DMS153 treated with DMSO at 0.1 percent for 48 hours (cell line): ENCODE results near the gene CACNA1S.

Source experiments
- DNase-seq: peaks from one replicate; lab custom pipeline; 2025; ENCODE audit not compliant: unreplicated experiment; lab: John Stamatoyannopoulos, UW

The CACNA1S gene

GRCh38 chr1:201112173-201112731 lies at the start of gene CACNA1S:
TSS of gene CACNA1S (minus strand) at chr1:201112426. CDS start at chr1:201112339, 87 bp downstream.
- DNase-seq = no peak

DNA sequence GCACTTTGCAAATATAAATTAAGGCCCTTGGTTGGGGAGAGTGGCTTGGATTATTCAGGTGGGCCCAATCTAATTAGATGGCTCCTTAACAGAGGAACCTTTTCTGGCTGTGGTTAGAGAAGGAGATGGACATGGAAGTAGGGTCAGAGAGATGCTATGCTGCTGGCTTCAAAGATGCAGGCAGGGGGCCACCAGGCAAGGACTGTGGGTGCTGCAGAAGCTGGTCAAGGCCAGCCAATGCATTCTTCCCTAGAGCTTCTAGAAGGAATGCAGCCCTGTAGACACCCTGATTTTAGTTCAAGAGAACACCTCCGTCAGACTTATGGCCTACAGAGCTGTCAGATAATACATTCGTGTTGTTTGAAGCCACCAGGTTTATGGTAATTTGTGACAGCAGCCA lies 45.7 kb upstream of the CACNA1S start:
- no peak for DNase-seq

- DNase-seq = no peak
Measured at GRCh38 chr1:201156819-201157218, 44.6 kb upstream of the CACNA1S start.

GRCh38 chr1:201156346-201156745 lies 44.1 kb upstream of the CACNA1S start:
- no peak for DNase-seq

GRCh38 chr1:201155354-201155753 lies 43.1 kb upstream of the CACNA1S start:
- no peak for DNase-seq

DNA sequence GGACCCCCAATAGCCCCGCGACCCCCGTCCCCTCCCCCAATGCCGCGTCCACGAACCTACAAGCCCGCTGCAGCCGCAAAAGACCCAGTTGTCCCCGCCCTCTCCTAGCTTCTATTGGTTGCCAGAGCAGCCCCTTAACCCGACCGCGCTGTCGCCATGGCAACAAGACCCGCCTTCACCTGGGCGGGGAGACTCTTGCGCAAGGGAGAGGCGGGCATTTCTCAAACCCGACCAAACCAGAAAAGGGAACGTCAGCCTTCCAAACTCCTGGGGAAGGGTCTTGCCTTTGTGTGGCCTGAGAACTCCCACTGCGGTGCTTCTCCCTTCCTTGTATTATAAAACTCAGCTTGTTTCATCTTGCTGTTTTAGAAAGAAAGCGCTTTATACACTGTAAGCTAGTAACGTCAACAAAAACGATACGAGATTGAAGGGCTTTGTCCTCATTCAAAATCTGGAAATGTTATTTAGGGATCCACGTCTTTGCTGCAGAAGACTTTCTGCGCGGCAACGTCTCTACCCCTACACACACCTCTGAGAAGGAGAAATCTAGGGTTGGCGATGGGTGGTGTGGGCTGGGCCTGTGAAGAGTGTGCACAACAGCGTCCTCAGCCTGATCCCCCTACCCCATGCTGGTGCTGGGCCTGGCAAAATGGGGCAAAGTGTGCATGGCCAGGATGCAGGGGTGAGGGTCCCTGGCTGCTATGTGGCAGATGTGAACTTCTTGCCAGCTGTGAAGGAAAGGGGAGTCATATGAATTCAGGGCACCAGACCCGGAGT lies 42.4 kb upstream of the CACNA1S start, which contains the start of gene TMEM9:
Gene TMEM9, minus strand, starts transcription at position 86 of the 777 bp plus-strand sequence. CDS start 551 bp downstream, outside the sequence.
- DNase-seq = peak; percentile 95

DNA sequence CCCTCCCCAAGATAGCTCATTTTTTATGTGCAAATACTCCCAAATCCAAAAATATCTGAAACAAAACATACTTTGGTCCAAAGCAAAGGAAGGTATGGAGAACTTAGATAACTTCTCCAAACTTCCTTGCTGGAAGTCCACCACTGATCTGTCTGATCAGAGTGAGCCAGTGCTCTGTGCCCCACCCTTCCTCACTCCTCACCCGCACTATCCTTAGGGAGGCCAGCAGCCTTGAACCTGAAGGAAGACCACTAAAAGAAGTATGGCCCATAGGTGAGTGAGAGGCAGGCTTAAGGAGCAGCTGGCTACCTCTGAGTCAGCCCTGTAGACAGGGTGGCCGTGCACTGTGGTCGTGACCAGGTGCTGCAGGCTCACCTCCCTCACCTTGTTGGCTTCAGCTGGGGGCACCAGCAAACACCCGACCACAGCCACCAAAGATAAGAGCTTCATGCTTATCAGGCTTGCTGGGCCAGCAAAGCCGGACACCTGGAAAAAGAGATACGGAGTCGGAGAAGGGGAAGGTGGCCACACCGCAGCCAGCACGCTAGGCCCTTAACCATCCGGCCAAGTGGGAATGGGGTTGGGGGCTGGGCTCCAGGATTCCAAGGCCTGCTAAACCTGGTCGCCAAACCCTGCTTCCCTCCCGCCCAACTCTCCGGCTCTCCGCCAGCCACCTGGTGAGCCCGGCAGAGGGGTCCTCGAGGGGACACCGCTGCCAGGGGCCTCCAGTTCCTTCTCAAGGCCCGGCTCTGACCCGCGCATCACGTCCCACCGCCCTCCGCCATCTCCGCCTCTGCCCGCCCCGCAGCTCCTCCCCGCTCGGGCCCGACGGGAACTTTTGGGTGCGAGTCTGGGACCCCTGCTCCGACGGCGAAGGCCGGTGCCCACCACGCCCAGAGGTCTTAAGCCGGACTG lies 41.5 kb upstream of the CACNA1S start:
- no peak for DNase-seq

- peak; percentile 36 for DNase-seq
Measured at GRCh38 chr1:201149400-201149799, 37.2 kb upstream of the CACNA1S start.

DNA sequence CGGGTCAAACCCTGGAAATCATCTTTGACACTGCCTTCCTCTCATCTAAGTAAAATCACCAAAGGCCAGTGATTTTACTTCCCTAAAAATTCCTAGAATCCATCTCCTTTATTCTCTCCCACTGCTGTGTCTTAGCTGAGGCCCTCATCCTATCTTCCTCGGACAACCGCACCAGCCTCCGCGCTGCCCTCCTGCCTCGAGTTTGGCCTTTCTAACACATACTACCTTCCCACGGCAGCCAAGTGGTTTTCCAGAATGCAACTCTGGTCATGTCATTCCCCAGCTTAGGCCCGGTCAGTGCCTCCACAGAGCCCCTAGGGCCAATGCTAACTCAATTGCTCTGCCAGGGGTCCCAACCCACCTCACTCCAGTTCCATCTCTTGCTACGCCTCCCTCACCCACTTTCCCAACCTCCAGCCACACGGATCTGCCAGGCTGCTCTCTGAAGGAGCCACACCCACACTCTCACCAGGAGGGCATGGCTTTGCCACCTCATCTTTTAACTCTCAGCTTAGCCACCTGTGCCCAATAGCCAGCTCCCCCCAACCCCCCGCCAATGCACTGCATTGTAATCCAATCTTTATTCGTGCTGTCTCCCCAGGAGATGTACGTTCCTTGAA lies 35.3 kb upstream of the CACNA1S start:
- DNase-seq = no peak

- no peak for DNase-seq
Measured at GRCh38 chr1:201146626-201147390, 34.6 kb upstream of the CACNA1S start.

GRCh38 chr1:201145816-201146215 lies 33.6 kb upstream of the CACNA1S start:
- DNase-seq = no peak

- DNase-seq = no peak
Measured at GRCh38 chr1:201145132-201145531, 32.9 kb upstream of the CACNA1S start.

DNA sequence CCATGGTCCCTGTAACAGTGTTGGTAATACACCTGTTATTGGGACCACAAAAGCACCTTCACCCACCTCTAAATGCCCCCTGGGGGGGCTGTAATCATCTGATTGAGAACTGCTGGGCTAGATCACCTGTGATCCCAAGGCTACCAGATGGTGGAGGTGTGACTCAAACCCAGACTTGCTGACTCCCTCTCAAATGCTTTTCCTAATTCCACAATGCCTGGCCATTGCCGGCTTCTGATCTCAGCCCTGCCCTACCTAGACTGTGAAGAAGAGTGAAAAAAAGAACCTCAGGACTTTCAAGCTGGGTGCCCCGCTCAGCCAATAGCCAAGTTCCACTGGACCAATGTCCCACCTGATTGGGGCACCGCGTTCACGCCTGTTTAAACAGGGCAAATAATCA lies 32.5 kb upstream of the CACNA1S start:
- no peak for DNase-seq

DNA sequence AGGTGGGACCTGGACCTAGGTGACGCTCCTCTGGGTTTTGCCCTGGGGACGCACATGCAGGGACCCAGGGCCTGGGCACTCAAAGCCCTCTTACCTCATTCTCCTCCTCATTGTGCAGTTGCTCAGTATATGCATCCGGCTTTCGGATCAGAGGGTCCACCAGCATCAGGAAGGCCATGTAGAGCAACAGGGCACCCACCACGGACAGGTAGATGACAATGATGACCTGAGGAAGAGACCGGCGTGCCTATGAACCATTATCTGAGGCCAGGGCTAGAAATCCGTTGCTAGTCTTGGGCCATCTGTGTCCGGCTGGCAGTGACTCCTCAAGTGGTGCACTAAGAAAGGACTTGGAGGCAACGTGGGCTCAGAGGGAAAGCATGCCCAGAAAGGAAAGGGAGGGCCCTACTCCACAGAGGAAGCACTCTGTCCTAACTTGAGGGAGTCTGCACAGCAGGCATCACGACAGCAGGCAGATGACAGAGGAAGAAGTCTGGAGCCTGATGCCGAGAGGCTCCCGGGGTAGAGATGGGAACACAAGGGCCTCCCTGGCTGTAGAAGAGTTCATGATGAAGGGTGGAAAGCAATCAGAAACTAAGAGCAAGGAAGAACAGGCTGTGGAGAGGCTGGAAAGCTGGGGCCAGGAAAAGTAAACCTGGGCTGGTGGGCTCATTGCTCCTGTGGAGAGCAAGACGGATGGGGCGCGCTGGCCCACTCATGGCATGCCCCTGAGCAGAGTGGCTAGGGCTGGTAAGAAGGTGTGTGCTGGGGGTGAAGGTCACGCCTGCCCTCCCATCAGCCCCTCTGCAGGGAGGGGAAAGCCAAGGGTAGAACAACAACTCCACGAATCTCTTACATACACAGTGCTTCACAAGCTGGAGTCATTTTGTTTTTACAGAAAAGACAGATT lies 31.8 kb upstream of the CACNA1S start:
- DNase-seq = no peak

DNA sequence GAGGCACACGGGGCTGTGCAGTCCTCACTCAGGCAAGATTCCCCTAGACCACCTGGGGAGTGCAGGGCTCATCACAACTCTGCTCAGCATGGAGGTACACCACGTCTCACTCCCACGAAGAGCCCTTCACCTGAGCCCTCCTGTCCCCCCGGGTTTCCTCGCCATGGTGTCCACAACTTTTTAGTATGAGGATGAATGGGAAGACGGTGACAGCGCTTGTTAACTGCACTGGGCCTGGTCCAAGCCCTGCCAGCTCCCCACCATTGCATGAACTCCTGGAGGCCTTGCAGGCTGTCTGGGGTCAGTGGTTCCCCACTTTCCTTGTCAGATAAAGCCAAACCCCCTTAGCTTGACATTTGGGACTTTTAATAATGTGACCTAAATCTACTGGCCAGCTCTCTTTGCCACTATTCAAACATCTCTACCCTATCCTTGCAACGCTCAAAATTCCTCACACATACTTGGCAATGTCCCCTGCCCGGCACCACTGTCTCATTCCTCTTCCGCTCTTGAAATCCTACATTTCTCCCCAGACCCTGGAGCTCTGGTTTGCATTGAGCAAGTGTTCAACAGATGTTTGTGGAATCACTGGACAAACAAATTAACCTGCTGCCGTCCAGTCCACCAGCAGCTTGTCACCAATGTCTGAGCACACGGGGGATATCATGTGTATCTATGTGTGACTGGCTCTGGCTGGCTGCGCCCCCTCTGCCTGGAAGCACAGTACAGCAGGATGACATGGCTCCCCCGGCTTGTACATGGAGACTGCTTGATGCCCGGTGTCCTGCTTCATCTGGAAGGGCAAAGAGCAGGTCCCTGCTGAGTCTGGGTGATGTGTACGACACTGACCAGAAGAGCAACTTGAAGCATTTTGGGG lies 30.9 kb upstream of the CACNA1S start:
- DNase-seq = no peak

DNA sequence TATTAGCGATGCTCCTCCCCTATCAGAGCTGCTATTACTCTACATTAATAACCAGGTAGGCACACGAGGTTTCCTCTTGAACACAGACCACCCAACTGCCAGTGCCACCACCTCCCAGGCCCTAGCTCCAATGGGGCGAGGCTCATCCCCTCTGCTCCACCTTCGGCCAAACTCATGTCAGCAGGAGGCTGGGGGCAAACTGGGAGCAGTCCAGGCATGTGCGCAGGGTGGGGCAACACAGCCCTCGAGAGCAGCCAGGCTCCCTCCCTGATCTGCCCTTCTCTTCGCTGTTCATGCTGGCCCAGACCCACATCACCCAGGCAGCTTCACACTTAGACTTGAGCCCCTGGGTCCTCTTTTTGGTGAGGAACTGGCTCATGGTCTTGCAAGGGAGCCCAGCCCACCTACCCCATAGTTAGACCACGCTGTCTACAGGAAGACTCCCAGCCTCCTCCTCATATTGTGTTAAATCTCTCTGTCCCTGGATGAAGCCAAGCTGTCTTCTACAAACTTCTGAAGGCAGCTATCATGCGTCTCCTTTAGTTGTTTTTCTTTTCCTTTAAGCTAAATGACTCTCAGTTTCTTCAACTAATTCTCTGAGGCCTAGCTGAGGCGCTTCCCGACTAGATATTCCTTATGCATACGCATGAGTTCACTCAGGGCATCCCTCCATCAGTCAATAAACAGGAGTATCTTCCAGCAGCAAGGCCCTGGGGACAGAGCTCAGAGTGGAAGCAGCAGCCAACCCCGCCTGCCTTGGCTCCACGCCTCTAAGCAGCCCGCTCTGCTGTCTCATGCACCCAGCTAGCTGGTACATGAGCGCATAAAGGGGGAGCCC lies 30.0 kb upstream of the CACNA1S start:
- no peak for DNase-seq

GRCh38 chr1:201141418-201141817 lies 29.2 kb upstream of the CACNA1S start:
- DNase-seq = no peak

DNA sequence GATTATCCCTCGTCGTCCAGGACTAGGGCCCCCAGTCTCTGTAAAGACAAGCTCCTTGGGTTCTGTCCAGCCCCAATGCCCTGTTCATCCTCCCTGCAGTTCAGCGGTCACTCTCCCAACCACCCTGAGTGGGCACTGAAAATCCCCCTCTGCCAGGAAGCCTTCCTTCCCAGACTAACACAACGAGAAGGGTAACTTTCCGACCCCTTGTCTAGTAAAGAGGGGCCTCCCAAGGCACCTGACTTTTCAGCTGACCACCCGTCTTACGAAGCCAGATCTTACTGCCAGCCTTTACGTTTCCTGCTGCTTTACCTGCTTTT lies 28.7 kb upstream of the CACNA1S start:
- no peak for DNase-seq
